ENCODE data around the gene TRIP6.
A peak's percentile ranks its signal among the peaks of the same experiment; 100 is the strongest.

TRIP6 gene

GRCh38 chr7:100873599-100874299, 6.6 kb downstream of the TRIP6 start:
- DNase-seq: no peak

- DNase-seq: no peak
These were observed 7.1 kb downstream of the TRIP6 start for GRCh38 chr7:100874300-100874576.

GRCh38 chr7:100874577-100875355, 7.6 kb downstream of the TRIP6 start, which contains the start of gene SRRT:
Gene SRRT, plus strand, starts transcription at chr7:100875103. Its CDS starts 488 bp downstream, at chr7:100875591.
- DNase-seq: peak; percentile 84 to 99 (median 97)

GRCh38 chr7:100875356-100875751, 8.2 kb downstream of the TRIP6 start:
- DNase-seq: peak in 6 of 56 donors; percentile 38 to 62 (median 54)

GRCh38 chr7:100878013-100878412, 10.8 kb downstream of the TRIP6 start:
- no peak for DNase-seq

- no peak for DNase-seq
These were observed 11.5 kb downstream of the TRIP6 start for GRCh38 chr7:100878685-100879084.

GRCh38 chr7:100879685-100880261, 12.6 kb downstream of the TRIP6 start:
- DNase-seq: peak in 14 of 56 donors; percentile 8 to 50 (median 27)

- DNase-seq: peak in 7 of 56 donors; percentile 13 to 43 (median 21)
These were observed 13.5 kb downstream of the TRIP6 start for GRCh38 chr7:100880645-100881044.

- DNase-seq: no peak
These were observed 13.9 kb downstream of the TRIP6 start for GRCh38 chr7:100881136-100881535.

- no peak for DNase-seq
These were observed 15.0 kb downstream of the TRIP6 start for GRCh38 chr7:100882201-100882600.

GRCh38 chr7:100882785-100883526, 15.8 kb downstream of the TRIP6 start:
- DNase-seq: peak in 2 of 56 donors; percentile 9 to 23

GRCh38 chr7:100884736-100885439, 17.7 kb downstream of the TRIP6 start:
- DNase-seq: peak in 6 of 56 donors; percentile 5 to 34 (median 22)

GRCh38 chr7:100885440-100886141, 18.4 kb downstream of the TRIP6 start:
- DNase-seq: peak in 2 of 56 donors; percentile 11 to 12

- DNase-seq: peak in 10 of 56 donors; percentile 22 to 60 (median 32)
These were observed 19.2 kb downstream of the TRIP6 start for GRCh38 chr7:100886142-100886935.

- DNase-seq: peak in 1 of 56 donors; percentile 15
These were observed 19.8 kb downstream of the TRIP6 start for GRCh38 chr7:100886936-100887515.

GRCh38 chr7:100887516-100888290, 20.5 kb downstream of the TRIP6 start:
- no peak for DNase-seq

- DNase-seq: peak in 16 of 56 donors; percentile 14 to 66 (median 42)
These were observed 21.3 kb downstream of the TRIP6 start for GRCh38 chr7:100888291-100888987.
